Activated CD4-positive, alpha-beta T cell treated with anti-CD3 and anti-CD28 coated beads for 36 hours (primary cell): ENCODE results near the gene GRIK1. TPM values are rescaled to one million over a fixed set of nuclear protein-coding genes. Genes with fewer than 3 reads are reported as not detected.
"Not testable (repeated sequence)": the region's sequence is repeated elsewhere in the genome, so short reads cannot be mapped to it uniquely, and the experiment has no call there.

Source experiments
- ATAC-seq: fragments of 200-7000 bp; cut with Tn5 transposase; one replicate; pipeline ENCODE4 v1.10.0; 2021; ENCODE audit warnings: mild to moderate bottlenecking, moderate library complexity
- CTCF ChIA-PET: fragments of 350-600 bp; sonication (Branson Sonifier 250); formaldehyde crosslinking; loops from one replicate; lab custom pipeline; 2021; ENCODE audit warnings: antibody characterized with exemption; lab: Charles Lee
- POLR2A ChIA-PET: fragments of 350-600 bp; sonication (Branson Sonifier 250); formaldehyde crosslinking; loops from one replicate; lab custom pipeline; 2021; ENCODE audit warnings: antibody characterized with exemption, inconsistent platforms; lab: Charles Lee
- DNase-seq: peaks from one replicate; pipeline ENCODE4 v3.0.0-alpha.2; 2020
- H3K27ac Mint-ChIP-seq: one replicate; pipeline ENCODE4 v1.8.0; 2021; ENCODE audit warnings: mixed read lengths
- H3K27me3 Mint-ChIP-seq: one replicate; pipeline ENCODE4 v1.8.0; 2021; ENCODE audit warnings: mixed read lengths
- H3K36me3 Mint-ChIP-seq: one replicate; pipeline ENCODE4 v1.8.0; 2021; ENCODE audit warnings: low read depth, mixed read lengths
- H3K4me1 Mint-ChIP-seq: one replicate; pipeline ENCODE4 v1.8.0; 2021; ENCODE audit warnings: mixed read lengths
- H3K4me3 Mint-ChIP-seq: one replicate; pipeline ENCODE4 v1.8.0; 2021; ENCODE audit warnings: mild to moderate bottlenecking, moderate library complexity, mixed read lengths
- H3K9me3 Mint-ChIP-seq: one replicate; pipeline ENCODE4 v1.8.0; 2021; ENCODE audit warnings: low read depth, mixed read lengths
- intact Hi-C, 2 experiments: fragments of 100-400 bp; cut with DNase I in 1 of 2; cut with micrococcal nuclease in 1 of 2; formaldehyde crosslinking; loops; one replicate each; pipeline versions ENCODE4 v1.14.2 to v1.15.1; 2022 to 2024; cut with DNase I, micrococcal nuclease
- total RNA-seq, 2 experiments: library from RNA; stranded (reverse); gene quantifications; one replicate each; pipeline ENCODE4 v1.2.3, GENCODE V29; 2021

GRIK1 gene
- total RNA-seq: not detected

DNA sequence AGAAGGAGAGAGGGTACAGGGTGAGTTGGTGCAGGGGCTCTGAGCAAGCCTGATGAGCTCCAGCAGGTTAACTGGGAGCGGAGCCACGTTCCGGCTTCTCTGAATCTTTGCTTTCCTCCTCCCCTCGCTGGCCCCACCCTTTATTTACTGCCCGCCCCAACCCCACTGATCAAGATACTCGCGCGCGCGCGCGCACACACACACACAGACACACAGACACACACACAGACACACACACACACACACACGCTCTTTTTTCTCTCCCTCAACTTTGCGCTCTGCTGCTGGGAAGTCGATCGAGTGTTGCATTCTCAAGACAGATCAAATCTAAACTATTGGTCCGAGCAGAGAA lies at the start of gene GRIK1:
GRIK1 (minus strand) TSS at position 73 of the 352 bp plus-strand sequence.
- H3K4me3 Mint-ChIP-seq: no peak within 1 kb of the TSS
- ATAC-seq (no peak), DNase-seq (no peak)
- no peaks in the 10 kb centered on the region for H3K36me3 Mint-ChIP-seq
- H3K27me3 Mint-ChIP-seq: peaks cover 47% of the 10 kb centered on the region
- ChIA-PET CTCF (no interaction called here), POLR2A (no interaction called here)
- H3K4me1 Mint-ChIP-seq: peaks cover 2% of the 10 kb centered on the region
- H3K27ac Mint-ChIP-seq: no peak within 1 kb of the TSS
- no peaks in the 10 kb centered on the region for H3K9me3 Mint-ChIP-seq
- intact Hi-C loops: no loop called here

DNA sequence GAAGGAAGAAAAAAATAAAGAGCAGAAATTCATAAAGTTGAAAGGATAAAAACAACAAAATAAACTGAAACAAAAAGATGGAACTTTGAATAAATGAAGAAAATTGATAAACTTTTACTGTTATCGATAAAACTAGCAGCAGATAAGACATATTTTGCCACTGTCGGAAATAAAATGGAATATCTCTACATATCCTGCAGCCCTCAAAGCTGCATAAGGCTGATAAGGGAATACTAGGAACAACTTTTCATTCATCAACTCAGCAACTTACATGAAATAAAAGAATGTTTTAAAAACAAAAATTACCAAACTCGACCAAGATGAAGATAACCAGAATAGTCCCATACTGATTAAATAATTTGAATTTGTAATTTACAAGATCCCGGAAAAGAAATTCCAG lies 48.0 kb upstream of the GRIK1 start:
- Mint-ChIP-seq H3K27me3 (no peaks in the 10 kb centered on the region), H3K36me3 (no peaks in the 10 kb centered on the region), H3K27ac (no peak overlapping the region), H3K4me1 (no peaks in the 10 kb centered on the region), H3K4me3 (no peak overlapping the region), H3K9me3 (peaks cover 2% of the 10 kb centered on the region)
- ATAC-seq: no peak
- ChIA-PET CTCF (interaction anchor here (0.7 kb wide), 1 partner anchor 40 kb away, joined by 3 read pairs; no protein-coding TSS in a partner anchor), POLR2A (no interaction called here)
- intact Hi-C loops: no loop called here
- DNase-seq: no peak

DNA sequence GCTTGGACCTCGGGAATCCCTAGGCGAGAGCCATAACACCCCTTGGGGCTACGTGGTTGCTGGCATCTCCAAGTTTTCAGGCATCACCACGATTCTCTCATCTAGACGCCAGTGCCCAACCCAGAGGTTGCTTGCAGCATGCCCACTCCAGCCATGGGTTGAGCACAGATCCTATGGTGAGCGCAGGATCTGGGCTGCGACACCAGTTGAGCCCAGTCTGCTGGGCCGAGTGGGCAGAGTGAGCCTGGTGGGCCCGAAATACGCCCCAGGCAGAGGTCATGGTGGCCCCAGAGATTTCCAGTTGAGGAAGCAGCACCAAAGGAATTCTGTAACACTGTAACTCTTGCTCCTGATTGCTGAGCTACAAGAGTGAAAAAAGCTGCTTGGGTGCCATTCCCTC lies 46.1 kb upstream of the GRIK1 start:
- intact Hi-C loops: no loop called here
- DNase-seq (no peak), ATAC-seq (no peak)
- Mint-ChIP-seq H3K27me3 (no peaks in the 10 kb centered on the region), H3K4me3 (no peak overlapping the region), H3K9me3 (no peaks in the 10 kb centered on the region), H3K36me3 (no peaks in the 10 kb centered on the region), H3K4me1 (no peaks in the 10 kb centered on the region), H3K27ac (no peak overlapping the region)
- POLR2A ChIA-PET: no interaction called here
- CTCF ChIA-PET: no interaction called here

DNA sequence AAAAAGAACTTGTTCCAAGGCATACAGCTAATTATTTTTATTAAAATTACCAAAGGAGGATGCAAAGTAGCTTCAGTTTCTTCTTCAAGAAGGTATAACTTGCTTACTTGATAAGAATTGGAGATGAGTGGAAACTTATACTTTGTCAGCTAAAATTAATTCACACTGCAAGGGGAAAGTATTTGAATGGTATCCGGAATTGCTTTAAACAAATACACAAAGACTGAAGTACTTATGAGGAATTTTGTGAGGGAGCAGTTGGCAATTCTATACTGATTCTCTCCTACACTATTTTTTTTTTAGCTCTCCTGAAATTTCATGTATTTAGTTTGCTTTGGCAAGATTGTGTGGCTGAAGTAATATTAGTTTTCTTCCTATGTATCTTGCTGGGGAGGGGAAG lies 39.2 kb upstream of the GRIK1 start:
- H3K27me3 Mint-ChIP-seq: no peaks in the 10 kb centered on the region
- CTCF ChIA-PET: no interaction called here
- no peaks in the 10 kb centered on the region for H3K36me3 Mint-ChIP-seq
- ATAC-seq (no peak), DNase-seq (no peak)
- no peak overlapping the region for H3K27ac Mint-ChIP-seq
- intact Hi-C loops: no loop called here
- POLR2A ChIA-PET: no interaction called here
- H3K4me3 Mint-ChIP-seq: no peak overlapping the region
- no peaks in the 10 kb centered on the region for H3K9me3 Mint-ChIP-seq
- no peaks in the 10 kb centered on the region for H3K4me1 Mint-ChIP-seq

DNA sequence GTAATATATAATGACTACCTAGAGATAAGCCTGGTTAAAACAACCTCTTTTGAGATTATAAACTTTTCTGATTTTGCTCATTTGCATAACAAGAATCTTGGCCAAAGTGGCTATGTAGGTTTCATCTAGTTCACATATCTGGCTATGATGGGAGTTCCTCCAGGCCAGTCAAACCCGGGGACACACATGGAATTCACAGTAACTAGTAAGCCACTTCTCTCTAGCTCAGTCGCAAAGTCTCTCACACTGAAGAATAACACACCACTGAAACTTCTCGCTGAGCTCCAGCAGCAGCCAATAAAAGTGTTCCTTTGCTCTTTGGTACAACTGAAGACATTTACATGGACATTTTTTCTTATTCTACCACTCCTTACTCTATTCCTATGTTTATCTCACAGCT lies 36.0 kb upstream of the GRIK1 start:
- no peaks in the 10 kb centered on the region for H3K4me1 Mint-ChIP-seq
- CTCF ChIA-PET: no interaction called here
- ATAC-seq (no peak), DNase-seq (no peak)
- H3K27ac Mint-ChIP-seq: no peak overlapping the region
- no peak overlapping the region for H3K4me3 Mint-ChIP-seq
- intact Hi-C loops: no loop called here
- H3K27me3 Mint-ChIP-seq: no peaks in the 10 kb centered on the region
- POLR2A ChIA-PET: no interaction called here
- H3K36me3 Mint-ChIP-seq: no peaks in the 10 kb centered on the region
- H3K9me3 Mint-ChIP-seq: no peaks in the 10 kb centered on the region

DNA sequence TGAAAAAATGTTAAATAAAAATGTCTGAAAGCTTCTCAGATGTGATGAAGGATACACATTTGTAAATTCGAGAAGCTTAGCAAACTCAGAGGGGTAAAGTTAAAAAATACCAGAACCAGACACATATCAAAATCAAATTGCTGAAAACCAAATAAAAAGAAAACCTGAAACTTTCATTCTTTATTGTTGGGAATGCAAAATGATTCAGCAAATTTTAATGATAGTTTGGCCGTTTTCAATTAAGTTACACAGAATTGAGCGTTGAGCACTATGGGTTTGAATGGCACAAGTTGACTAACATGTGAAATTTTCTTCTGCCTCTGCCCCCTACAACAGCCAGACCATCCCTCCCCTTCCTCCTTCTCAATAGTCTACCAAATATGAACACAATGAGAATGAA lies 33.5 kb upstream of the GRIK1 start:
- Mint-ChIP-seq H3K27ac (no peak overlapping the region), H3K4me1 (no peaks in the 10 kb centered on the region), H3K9me3 (no peaks in the 10 kb centered on the region), H3K27me3 (no peaks in the 10 kb centered on the region), H3K4me3 (no peak overlapping the region), H3K36me3 (no peaks in the 10 kb centered on the region)
- DNase-seq (no peak), ATAC-seq (no peak)
- ChIA-PET POLR2A (no interaction called here), CTCF (no interaction called here)
- intact Hi-C loops: no loop called here

DNA sequence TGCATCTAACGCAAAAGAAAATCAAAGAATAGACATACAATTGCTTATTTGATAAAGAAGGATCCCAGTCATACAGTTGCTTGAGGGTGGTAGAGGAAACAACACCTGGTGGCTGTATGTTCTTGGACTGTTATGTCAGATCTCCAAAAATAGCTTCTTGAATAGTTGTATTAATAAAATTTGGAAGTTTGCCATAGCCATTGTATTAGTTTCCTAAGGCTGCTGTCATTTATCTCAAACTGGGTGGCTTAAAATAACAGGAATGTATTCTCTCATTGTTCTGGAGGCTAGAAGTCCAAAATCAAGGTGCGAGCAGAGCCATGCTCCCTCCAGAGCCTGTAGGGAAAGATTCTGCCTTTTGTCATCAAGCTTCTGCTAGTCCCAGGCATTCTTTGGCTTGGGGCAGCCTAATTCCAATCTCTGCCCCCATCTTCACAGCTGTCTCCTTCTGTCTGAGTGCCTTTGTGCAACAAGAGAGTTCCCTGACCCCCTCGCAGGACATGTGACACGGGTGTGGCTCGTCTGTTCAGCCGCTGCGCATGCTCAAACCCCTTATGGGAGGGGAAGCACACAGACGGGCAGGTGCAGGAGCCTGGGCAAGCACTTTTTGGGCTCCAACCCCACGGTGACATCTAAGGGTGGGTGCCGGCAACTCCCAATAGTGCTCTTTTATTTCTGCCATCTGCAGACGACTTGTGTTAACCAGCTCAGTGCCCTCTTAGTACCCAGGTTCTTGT lies 21.7 kb upstream of the GRIK1 start:
- intact Hi-C loops: no loop called here
- ATAC-seq (no peak), DNase-seq (no peak)
- Mint-ChIP-seq H3K27me3 (peaks cover 4% of the 10 kb centered on the region), H3K4me3 (no peak overlapping the region), H3K27ac (no peak overlapping the region), H3K4me1 (no peaks in the 10 kb centered on the region), H3K36me3 (no peaks in the 10 kb centered on the region), H3K9me3 (no peaks in the 10 kb centered on the region)
- ChIA-PET POLR2A (no interaction called here), CTCF (no interaction called here)

DNA sequence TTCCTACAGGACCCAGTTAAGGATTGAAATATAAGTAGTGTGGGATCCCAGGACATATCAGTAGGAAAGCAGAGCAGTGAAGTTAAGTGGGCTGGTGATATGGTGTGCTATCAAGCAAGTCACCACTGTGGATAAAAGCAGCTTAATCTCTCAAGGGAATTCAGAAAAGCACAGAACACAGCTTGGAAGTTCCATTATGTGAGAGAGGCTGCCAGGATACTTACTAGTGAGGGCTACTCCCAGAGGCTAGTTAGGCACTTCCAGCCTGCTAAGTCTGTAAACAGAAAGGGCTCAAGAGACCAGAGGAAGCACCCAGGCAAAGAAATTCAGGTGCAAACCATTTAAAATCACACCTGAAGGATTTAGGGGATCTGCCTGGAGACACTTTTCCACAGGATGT lies 18.8 kb upstream of the GRIK1 start:
- POLR2A ChIA-PET: no interaction called here
- Mint-ChIP-seq H3K27me3 (peaks cover 6% of the 10 kb centered on the region), H3K36me3 (no peaks in the 10 kb centered on the region)

DNA sequence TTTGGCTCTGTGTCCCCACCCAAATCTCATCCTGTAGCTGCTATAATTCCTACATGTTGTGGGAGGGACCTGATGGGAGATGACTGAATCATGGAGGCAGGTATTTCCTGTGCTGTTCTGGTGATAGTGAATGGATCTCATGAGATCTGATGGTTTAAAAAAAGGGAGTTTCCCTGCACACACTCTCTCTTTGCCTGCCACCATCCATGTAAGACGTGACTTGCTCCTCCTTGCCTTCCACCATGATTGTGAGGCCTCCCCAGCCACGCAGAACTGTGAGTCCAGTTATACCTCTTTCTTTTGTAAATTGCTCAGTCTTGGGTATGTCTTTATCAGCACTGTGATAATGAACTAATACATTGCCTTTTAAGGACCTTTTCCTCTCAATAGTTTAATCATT lies 18.2 kb upstream of the GRIK1 start:
- intact Hi-C loops, H3K27me3 Mint-ChIP-seq, H3K27ac Mint-ChIP-seq, H3K9me3 Mint-ChIP-seq, POLR2A ChIA-PET, H3K4me3 Mint-ChIP-seq, ATAC-seq, DNase-seq, H3K36me3 Mint-ChIP-seq, H3K4me1 Mint-ChIP-seq: not testable (repeated sequence)
- CTCF ChIA-PET: interaction anchor here (0.7 kb wide), 1 partner anchor 11 kb away, joined by 3 read pairs; no protein-coding TSS in a partner anchor

More for the DNA sequence above, 18.8 kb upstream of the GRIK1 start:
- CTCF ChIA-PET: interaction anchor here (0.7 kb wide), 1 partner anchor 11 kb away, joined by 3 read pairs; no protein-coding TSS in a partner anchor
- Mint-ChIP-seq H3K9me3 (no peaks in the 10 kb centered on the region), H3K4me3 (no peak overlapping the region), H3K4me1 (no peaks in the 10 kb centered on the region), H3K27ac (no peak overlapping the region)
- DNase-seq (no peak), ATAC-seq (no peak)
- intact Hi-C loops: no loop called here

DNA sequence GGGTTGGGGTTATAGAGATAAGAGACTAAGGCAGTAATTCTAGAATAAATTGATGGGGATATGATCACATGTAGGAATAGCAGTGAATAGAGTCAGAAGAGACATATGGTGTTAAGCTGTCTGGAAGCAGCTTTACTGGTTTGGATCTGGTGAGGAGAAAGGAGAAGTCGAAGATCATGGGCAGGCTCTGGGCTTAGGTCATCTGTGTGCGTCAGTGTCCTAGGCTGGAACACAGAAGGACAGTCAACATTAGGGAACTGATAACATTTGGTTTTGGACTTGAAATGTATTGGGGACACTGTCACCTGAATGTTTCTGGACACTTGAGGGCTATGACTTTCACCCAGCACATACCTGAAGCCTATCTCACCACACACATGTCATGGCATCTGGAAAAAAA lies 13.9 kb upstream of the GRIK1 start:
- Mint-ChIP-seq H3K27me3 (peaks cover 15% of the 10 kb centered on the region), H3K27ac (no peak overlapping the region), H3K9me3 (no peaks in the 10 kb centered on the region), H3K4me3 (no peak overlapping the region), H3K4me1 (no peaks in the 10 kb centered on the region), H3K36me3 (no peaks in the 10 kb centered on the region)
- POLR2A ChIA-PET: no interaction called here
- no peak for ATAC-seq
- intact Hi-C loops: no loop called here
- DNase-seq: no peak
- CTCF ChIA-PET: no interaction called here

DNA sequence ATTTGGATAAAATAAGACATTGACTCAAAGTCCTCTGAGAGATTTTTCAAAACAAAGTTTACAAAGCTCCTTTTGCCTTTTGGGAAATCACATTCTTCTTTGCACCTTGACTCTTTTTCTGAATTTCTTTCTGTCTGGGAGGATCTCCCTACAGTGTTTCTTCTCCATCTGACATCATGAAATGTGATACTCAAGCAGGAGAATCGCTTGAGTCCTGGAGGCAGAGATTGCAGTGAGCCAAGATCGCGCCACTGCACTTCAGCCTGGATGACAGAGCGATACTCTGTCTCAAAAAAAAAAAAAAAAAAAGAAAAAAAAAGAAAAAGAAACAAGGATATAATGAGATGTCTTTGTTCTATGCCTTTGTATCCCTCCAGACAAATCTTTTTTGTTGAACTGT lies 13.3 kb upstream of the GRIK1 start:
- intact Hi-C loops: no loop called here
- no peaks in the 10 kb centered on the region for H3K36me3 Mint-ChIP-seq
- H3K4me1 Mint-ChIP-seq: no peaks in the 10 kb centered on the region
- POLR2A ChIA-PET: no interaction called here
- H3K9me3 Mint-ChIP-seq: no peaks in the 10 kb centered on the region
- H3K27me3 Mint-ChIP-seq: peaks cover 14% of the 10 kb centered on the region
- CTCF ChIA-PET: no interaction called here
- no peak overlapping the region for H3K4me3 Mint-ChIP-seq
- ATAC-seq: no peak
- H3K27ac Mint-ChIP-seq: no peak overlapping the region
- DNase-seq: no peak

DNA sequence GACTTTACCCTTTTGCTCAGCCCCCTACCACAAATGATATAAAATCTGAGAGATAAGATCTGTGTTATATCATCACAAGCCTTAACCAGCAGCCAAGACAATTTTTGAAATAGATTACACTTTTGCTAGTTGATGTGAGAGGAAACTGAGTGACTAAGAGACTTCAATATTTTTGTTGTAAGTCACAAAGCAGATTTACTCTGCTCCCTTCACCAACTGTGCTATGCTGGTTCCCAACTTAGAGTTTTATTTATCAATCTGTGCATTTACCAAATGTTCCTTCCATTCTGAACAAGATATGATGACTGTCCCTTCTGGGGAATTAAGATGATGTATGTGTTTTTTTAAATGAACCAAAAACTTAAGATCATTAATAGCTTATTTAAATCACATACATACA lies 12.1 kb upstream of the GRIK1 start:
- H3K27ac Mint-ChIP-seq: no peak overlapping the region

More for the DNA sequence above, 12.1 kb upstream of the GRIK1 start:
- Mint-ChIP-seq H3K9me3 (no peaks in the 10 kb centered on the region), H3K27me3 (peaks cover 16% of the 10 kb centered on the region), H3K4me1 (no peaks in the 10 kb centered on the region), H3K4me3 (no peak overlapping the region), H3K36me3 (no peaks in the 10 kb centered on the region)
- intact Hi-C loops: no loop called here
- ChIA-PET CTCF (no interaction called here), POLR2A (no interaction called here)
- ATAC-seq (no peak), DNase-seq (no peak)
